Esophagus squamous epithelium (tissue), 5 donors: ENCODE results near the gene ARID3A. TPM values are rescaled to one million over a fixed set of nuclear protein-coding genes. Genes with fewer than 3 reads are reported as not detected.

Source experiments
- DNase-seq: peaks from one replicate; lab custom pipeline; 2025; lab: John Stamatoyannopoulos, UW
- H3K27ac ChIP-seq, 4 donors: fragments of 200-600 bp; sonication (generic); one replicate each; pipeline ENCODE4 v1.5.1; 2016 to 2019; ENCODE audit warnings: mild to moderate bottlenecking in 1 of 4
- H3K27me3 ChIP-seq, 4 donors: fragments of 200-600 bp; sonication (generic); 1 replicate in 3 of 4; 2 replicates in 1 of 4; pipeline versions ENCODE4 v1.5.1 to v1.6.0; 2017 to 2021; ENCODE audit warnings: antibody characterized with exemption in 1 of 4
- H3K36me3 ChIP-seq, 3 donors: fragments of 200-600 bp; sonication (generic); one replicate each; pipeline ENCODE4 v1.5.1; 2016 to 2019
- H3K4me1 ChIP-seq, 3 donors: fragments of 200-600 bp; sonication (generic); one replicate each; pipeline ENCODE4 v1.5.1; 2017 to 2019
- H3K4me3 ChIP-seq, 4 donors: fragments of 200-600 bp; sonication (generic); 1 replicate in 3 of 4; 2 replicates in 1 of 4; pipeline ENCODE4 v1.5.1; 2016 to 2019; ENCODE audit warnings: mild to moderate bottlenecking in 2 of 4, moderate library complexity in 1 of 4
- H3K9me3 ChIP-seq, 3 donors: fragments of 200-600 bp; sonication (generic); one replicate each; pipeline ENCODE4 v1.5.1; 2016 to 2019
- POLR2A ChIP-seq, 4 donors: fragments of 450-650 bp; IDR thresholded peaks; one replicate each; pipeline ENCODE4 v1.6.1; 2017; ENCODE audit warnings: antibody characterized with exemption in 4 of 4, mild to moderate bottlenecking in 4 of 4, moderate library complexity in 3 of 4
- WGBS, 2 donors: methylation state at CpG; one replicate each; pipeline ENCODE4 v1.1.5; 2018; 5-methylcytosine and 5-hydroxymethylcytosine counted together
- intact Hi-C: fragments of 100-400 bp; cut with DNase I; formaldehyde crosslinking; loops from one replicate; pipeline ENCODE4 v1.15.0; 2022
- total RNA-seq, 4 donors: library from RNA; depleted of rRNA; stranded (reverse); fragments of >200 nt; gene quantifications; one replicate each; pipeline ENCODE4 v1.1.0, GENCODE V29; 2016
- TF ChIP-seq, protein P1 (sequence below), 6 experiments: fragments of 450-650 bp in 4 of 6; fragments of 200-600 bp in 2 of 6; sonication (generic) in 2 of 6; IDR thresholded peaks; one replicate each; pipeline ENCODE4 v1.5.1; 2016 to 2019; ENCODE audit warnings: antibody characterized with exemption in 6 of 6, mild to moderate bottlenecking in 4 of 6, moderate library complexity in 4 of 6
- donor health status: DM: yes; HTN: yes; CAD: no.

Gene ARID3A
- total RNA-seq, 4 donors from 2014 or later: 3.0 to 6.6 (median 4.7) TPM

DNA sequence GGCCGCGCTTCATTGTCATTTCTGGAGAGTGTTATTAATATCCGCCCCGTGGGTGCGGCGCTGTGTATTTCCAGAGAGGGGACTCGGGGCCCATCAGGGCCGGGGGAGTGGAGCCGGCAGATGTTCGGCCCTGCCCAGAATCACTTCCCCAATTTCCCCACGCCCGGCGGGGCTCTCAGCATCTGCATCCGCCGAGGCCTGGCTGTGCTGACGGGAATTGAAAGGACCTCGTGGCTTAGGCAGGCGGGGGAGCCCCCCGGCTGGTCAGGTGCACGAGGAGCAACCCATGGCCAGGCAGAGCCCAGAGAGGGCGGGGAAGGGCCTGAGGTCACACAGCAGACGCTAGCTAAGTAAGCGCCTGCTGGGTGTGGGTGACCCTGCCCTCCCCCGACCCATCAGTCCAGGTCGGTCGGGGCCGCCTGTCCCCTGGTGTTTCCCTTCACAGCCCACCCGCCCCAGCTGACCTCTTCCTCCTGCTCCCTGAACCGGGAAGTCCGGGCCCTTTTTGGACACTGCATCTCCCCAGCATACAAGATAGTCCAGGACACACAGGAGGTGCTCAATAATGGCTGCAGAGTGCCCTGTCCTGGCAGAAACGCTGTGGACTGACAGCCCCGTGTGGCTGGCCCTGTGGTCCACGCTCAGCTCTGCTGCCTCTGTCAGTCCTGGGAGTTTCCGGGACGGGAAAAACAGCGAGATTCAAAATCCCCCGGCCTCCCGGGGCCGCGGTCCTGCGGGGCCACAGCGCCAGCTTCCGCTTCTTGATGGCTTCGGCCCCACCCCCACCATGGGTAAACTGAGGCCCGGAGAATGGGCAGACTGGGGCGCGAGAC lies 22.1 kb downstream of the ARID3A start:
- peaks cover 0 to 12% (median 0%) of the 10 kb centered on the region in 3 donors for H3K36me3 ChIP-seq
- DNase-seq: peak; percentile 54
- TF ChIP-seq, protein P1, sequence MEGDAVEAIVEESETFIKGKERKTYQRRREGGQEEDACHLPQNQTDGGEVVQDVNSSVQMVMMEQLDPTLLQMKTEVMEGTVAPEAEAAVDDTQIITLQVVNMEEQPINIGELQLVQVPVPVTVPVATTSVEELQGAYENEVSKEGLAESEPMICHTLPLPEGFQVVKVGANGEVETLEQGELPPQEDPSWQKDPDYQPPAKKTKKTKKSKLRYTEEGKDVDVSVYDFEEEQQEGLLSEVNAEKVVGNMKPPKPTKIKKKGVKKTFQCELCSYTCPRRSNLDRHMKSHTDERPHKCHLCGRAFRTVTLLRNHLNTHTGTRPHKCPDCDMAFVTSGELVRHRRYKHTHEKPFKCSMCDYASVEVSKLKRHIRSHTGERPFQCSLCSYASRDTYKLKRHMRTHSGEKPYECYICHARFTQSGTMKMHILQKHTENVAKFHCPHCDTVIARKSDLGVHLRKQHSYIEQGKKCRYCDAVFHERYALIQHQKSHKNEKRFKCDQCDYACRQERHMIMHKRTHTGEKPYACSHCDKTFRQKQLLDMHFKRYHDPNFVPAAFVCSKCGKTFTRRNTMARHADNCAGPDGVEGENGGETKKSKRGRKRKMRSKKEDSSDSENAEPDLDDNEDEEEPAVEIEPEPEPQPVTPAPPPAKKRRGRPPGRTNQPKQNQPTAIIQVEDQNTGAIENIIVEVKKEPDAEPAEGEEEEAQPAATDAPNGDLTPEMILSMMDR (IDR thresholded peaks at IDR 0.05): no peak
- no peak for TF ChIP-seq POLR2A (IDR thresholded peaks at IDR 0.05)
- H3K27ac ChIP-seq: peak overlapping the region in 2 of 4 donors; percentile 6 to 73
- no peak overlapping the region for H3K4me3 ChIP-seq
- WGBS, 2 donors: 78 to 83% methylated on average over 10 to 25 of the region's 47 CpGs
- H3K4me1 ChIP-seq: peaks cover 4 to 20% (median 5%) of the 10 kb centered on the region in 3 donors
- intact Hi-C loops: no loop called here
- no peaks in the 10 kb centered on the region for H3K27me3 ChIP-seq
- no peaks in the 10 kb centered on the region for H3K9me3 ChIP-seq

DNA sequence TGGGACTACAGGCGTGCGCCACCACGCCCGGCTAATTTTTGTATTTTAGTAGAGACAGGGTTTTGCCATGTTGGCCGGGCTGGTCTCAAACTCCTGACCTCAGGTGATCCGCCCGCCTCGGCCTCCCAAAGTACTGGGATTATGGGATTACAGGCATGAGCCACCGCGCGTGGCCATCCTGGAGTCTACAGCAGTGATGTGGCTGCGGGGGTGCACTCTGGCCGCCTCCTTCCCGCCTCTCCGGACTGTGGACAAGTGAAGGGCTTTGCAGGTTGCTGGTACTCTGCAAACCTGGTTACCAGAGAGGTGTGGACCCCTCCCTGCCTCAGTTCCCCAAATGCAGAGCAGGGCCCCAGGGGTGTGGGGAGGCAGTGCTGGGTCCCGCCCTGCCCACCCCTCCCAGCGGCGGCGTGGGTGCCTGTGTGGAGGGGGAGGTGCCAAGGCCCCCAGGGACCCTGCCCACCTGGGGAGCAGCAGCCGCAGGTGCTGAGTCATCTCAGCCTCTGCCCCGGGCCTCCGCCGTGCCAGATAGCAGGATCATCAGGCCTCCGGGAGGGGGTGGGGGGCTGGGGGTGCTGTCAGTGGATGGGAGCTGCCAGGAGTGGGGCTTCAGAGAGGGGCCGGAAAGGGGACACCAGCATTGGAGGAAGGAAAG lies 23.1 kb downstream of the ARID3A start:
- Histone ChIP-seq H3K4me3 (no peak overlapping the region), H3K27ac (no peak overlapping the region), H3K36me3 (peaks cover 0 to 4% (median 0%) of the 10 kb centered on the region in 3 donors), H3K4me1 (peaks cover 10 to 28% (median 11%) of the 10 kb centered on the region in 3 donors), H3K27me3 (no peaks in the 10 kb centered on the region), H3K9me3 (no peaks in the 10 kb centered on the region)
- no peak for DNase-seq
- 84 to 91% methylated on average over 6 to 8 of the region's 25 CpGs for WGBS, 2 donors
- TF ChIP-seq POLR2A (IDR thresholded peaks at IDR 0.05): no peak
- intact Hi-C loops: no loop called here

DNA sequence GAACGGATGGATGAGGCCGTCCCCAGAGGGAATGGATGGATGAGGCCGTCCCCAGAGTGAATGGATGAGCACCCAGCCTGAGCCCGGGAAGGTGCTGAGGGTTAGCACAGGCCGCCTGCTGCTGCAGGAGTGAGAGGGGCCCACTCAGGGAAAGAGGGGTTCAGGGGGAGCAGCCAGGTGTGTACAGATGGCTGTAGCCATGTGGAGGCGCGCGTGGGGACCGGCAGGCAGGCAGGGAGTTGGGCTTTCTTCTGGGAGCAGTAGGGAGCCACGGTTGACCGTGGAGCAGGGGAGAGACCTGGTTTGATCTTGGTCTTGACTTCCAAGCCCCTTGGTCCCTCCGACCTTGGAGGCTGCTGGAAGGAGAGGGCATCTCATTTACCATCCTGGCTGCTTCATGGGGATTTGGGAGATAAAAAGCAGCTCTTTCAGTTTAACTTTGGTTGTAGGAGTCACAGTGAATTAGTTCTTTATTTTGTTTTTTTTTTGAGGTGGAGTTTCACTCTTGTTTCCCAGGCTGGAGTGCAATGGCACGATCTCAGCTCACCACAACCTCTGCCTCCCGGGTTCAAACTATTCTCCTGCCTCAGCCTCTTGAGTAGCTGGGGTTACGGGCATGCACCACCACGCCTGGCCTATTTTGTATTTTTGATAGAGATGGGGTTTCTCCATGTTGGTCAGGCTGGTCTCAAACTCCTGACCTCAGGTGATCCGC lies 24.7 kb downstream of the ARID3A start:
- no peak overlapping the region for H3K4me3 ChIP-seq
- H3K9me3 ChIP-seq: no peaks in the 10 kb centered on the region
- DNase-seq: no peak
- TF ChIP-seq POLR2A (IDR thresholded peaks at IDR 0.05): no peak
- TF ChIP-seq, protein P1 (IDR thresholded peaks at IDR 0.05): no peak
- H3K27me3 ChIP-seq: no peaks in the 10 kb centered on the region
- H3K4me1 ChIP-seq: peaks cover 10 to 18% (median 11%) of the 10 kb centered on the region in 3 donors
- intact Hi-C loops: no loop called here
- H3K27ac ChIP-seq: no peak overlapping the region
- peaks cover 0 to 4% (median 0%) of the 10 kb centered on the region in 3 donors for H3K36me3 ChIP-seq
- WGBS, 2 donors: 76 to 77% methylated on average over 7 to 13 of the region's 17 CpGs

DNA sequence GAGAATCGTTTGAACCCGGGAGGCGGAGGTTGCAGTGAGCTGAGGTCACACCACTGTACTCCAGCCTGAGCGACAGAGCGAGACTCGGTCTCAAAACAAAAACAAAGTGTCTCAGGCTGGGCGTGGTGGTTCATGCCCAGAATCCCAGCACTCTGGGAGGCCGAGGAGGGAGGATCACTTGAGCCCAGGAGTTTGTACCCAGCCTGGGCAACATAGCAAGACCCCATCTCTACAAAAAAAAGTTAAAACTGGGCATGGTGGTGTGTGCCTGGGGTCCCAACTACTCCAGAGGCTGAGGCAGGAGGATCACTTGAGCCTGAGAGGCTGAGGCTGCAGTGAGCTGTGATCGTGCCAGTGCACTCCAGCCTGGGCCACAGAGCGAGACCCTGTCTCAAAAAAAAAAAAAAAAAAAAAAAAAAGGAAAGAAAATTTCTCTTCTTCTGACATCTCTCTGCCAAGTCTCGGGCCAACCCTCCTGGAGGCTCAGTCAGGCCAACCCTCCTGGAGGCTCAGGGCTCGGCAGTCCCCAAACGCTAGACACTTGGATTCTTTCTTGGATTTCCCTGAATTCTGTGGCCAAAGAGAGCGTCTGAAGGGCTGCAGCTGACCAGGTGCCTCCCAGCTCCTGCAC lies 26.3 kb downstream of the ARID3A start:
- H3K36me3 ChIP-seq: peaks cover 0 to 4% (median 0%) of the 10 kb centered on the region in 3 donors
- intact Hi-C loops: no loop called here
- no peak overlapping the region for H3K27ac ChIP-seq
- peaks cover 10 to 25% (median 11%) of the 10 kb centered on the region in 3 donors for H3K4me1 ChIP-seq
- no peaks in the 10 kb centered on the region for H3K9me3 ChIP-seq
- 66 to 77% methylated on average over 7 to 14 of the region's 14 CpGs for WGBS, 2 donors
- no peak for TF ChIP-seq POLR2A (IDR thresholded peaks at IDR 0.05)
- TF ChIP-seq, protein P1 (IDR thresholded peaks at IDR 0.05): no peak
- no peak for DNase-seq
- H3K27me3 ChIP-seq: no peaks in the 10 kb centered on the region
- no peak overlapping the region for H3K4me3 ChIP-seq
